ENCODE measurements around the gene TCHP.

GRCh38 chr12:109940339-109940923 is 40.4 kb downstream of the TCHP start:
- TF ChIP-seq CTCF (conservative IDR thresholded peaks at IDR 0.05; ENCODE audit: low read length) (no peak), EZH2phosphoT487 (IDR thresholded peaks at IDR 0.05; ENCODE audit: borderline replicate concordance) (no peak)
